ENCODE results near the gene MTPN. TPM values are rescaled to one million over a fixed set of nuclear protein-coding genes. Genes with fewer than 3 reads are reported as not detected.

Gene MTPN
- total RNA-seq, 4 donors from 2014 or later = 51.8 to 81.7 (median 79.1) TPM

- Histone ChIP-seq H3K9me3 (no peaks in the 10 kb centered on the region), H3K36me3 (no peaks in the 10 kb centered on the region), H3K27ac (no peak overlapping the region), H3K27me3 (no peaks in the 10 kb centered on the region), H3K4me3 (no peak overlapping the region), H3K4me1 (no peaks in the 10 kb centered on the region)
- 79% methylated on average over 7 of the region's 7 CpGs for WGBS
- DNase-seq (ENCODE audit: low spot score in 2 of 2) = no peak
- no peak for TF ChIP-seq POLR2A (IDR thresholded peaks at IDR 0.05)
- no peak for TF ChIP-seq POLR2AphosphoS5 (IDR thresholded peaks at IDR 0.05)
- TF ChIP-seq, protein P1, sequence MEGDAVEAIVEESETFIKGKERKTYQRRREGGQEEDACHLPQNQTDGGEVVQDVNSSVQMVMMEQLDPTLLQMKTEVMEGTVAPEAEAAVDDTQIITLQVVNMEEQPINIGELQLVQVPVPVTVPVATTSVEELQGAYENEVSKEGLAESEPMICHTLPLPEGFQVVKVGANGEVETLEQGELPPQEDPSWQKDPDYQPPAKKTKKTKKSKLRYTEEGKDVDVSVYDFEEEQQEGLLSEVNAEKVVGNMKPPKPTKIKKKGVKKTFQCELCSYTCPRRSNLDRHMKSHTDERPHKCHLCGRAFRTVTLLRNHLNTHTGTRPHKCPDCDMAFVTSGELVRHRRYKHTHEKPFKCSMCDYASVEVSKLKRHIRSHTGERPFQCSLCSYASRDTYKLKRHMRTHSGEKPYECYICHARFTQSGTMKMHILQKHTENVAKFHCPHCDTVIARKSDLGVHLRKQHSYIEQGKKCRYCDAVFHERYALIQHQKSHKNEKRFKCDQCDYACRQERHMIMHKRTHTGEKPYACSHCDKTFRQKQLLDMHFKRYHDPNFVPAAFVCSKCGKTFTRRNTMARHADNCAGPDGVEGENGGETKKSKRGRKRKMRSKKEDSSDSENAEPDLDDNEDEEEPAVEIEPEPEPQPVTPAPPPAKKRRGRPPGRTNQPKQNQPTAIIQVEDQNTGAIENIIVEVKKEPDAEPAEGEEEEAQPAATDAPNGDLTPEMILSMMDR (IDR thresholded peaks at IDR 0.05) = no peak
Measured at GRCh38 chr7:135917721-135918120, 59.4 kb downstream of the MTPN start.

DNA sequence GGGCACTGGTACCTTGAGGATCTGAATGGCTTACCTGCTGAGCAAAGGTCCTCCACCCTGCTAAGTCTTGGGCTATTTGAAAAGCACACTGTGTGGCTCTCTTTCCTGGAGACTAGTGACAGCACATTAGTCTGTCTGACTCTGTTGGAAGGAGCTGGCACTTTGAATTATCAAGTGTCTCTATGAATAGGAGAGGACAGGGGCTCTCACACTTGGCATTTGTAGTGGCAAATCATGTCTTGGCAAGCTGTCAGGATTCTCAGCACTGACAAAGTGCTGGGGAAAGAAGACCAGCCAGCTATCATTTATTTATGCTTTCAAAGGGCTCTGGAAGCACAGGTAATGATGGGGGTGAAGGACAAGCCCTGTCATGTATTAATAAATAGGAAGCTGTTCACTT lies 62.8 kb downstream of the MTPN start:
- no peaks in the 10 kb centered on the region for H3K9me3 ChIP-seq
- H3K36me3 ChIP-seq = no peaks in the 10 kb centered on the region
- TF ChIP-seq, protein P1 (IDR thresholded peaks at IDR 0.05) = no peak
- TF ChIP-seq POLR2AphosphoS5 (IDR thresholded peaks at IDR 0.05) (no peak), EP300 (IDR thresholded peaks at IDR 0.05) (no peak), POLR2A (IDR thresholded peaks at IDR 0.05) (no peak)
- DNase-seq (ENCODE audit: low spot score in 2 of 2) = no peak
- no peak overlapping the region for H3K27ac ChIP-seq
- no peaks in the 10 kb centered on the region for H3K4me1 ChIP-seq
- no peak overlapping the region for H3K4me3 ChIP-seq
- no peaks in the 10 kb centered on the region for H3K27me3 ChIP-seq

DNA sequence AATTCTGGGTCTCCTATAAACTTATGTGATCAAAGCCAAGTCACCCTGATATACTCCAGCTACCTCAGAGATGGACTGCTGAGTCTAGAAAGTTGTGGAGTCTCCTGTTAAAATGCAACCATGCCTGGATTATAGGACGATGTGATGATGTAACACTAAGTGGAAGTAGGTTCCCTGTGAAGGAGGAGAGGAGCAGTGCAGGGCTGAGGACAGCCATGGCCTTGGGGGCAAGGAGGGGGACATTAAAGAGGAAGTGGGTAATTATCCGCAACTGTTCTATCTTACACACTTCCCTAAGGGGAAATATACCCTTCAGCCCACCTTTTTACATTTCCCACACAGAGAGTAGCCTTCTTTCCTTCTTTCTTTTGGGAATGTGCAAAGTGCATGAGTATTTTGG lies 63.8 kb downstream of the MTPN start:
- WGBS = 83% methylated on average over 2 of the region's 2 CpGs
- no peaks in the 10 kb centered on the region for H3K36me3 ChIP-seq
- no peak overlapping the region for H3K27ac ChIP-seq
- no peak for DNase-seq (ENCODE audit: low spot score in 2 of 2)
- no peaks in the 10 kb centered on the region for H3K27me3 ChIP-seq
- TF ChIP-seq, protein P1 (IDR thresholded peaks at IDR 0.05) = no peak
- TF ChIP-seq EP300 (IDR thresholded peaks at IDR 0.05) (no peak), POLR2A (IDR thresholded peaks at IDR 0.05) (no peak), POLR2AphosphoS5 (IDR thresholded peaks at IDR 0.05) (no peak)
- no peaks in the 10 kb centered on the region for H3K4me1 ChIP-seq
- no peaks in the 10 kb centered on the region for H3K9me3 ChIP-seq
- H3K4me3 ChIP-seq = no peak overlapping the region

GRCh38 chr7:135911099-135911498 lies 66.1 kb downstream of the MTPN start:
- Histone ChIP-seq H3K4me1 (no peaks in the 10 kb centered on the region), H3K4me3 (no peak overlapping the region), H3K27ac (no peak overlapping the region), H3K36me3 (no peaks in the 10 kb centered on the region), H3K9me3 (no peaks in the 10 kb centered on the region), H3K27me3 (no peaks in the 10 kb centered on the region)
- no peak for TF ChIP-seq POLR2AphosphoS5 (IDR thresholded peaks at IDR 0.05)
- TF ChIP-seq, protein P1 (IDR thresholded peaks at IDR 0.05) = no peak
- no peak for TF ChIP-seq POLR2A (IDR thresholded peaks at IDR 0.05)
- TF ChIP-seq EP300 (IDR thresholded peaks at IDR 0.05) = no peak
- no peak for DNase-seq (ENCODE audit: low spot score in 2 of 2)
- 75% methylated on average over 3 of the region's 3 CpGs for WGBS

DNA sequence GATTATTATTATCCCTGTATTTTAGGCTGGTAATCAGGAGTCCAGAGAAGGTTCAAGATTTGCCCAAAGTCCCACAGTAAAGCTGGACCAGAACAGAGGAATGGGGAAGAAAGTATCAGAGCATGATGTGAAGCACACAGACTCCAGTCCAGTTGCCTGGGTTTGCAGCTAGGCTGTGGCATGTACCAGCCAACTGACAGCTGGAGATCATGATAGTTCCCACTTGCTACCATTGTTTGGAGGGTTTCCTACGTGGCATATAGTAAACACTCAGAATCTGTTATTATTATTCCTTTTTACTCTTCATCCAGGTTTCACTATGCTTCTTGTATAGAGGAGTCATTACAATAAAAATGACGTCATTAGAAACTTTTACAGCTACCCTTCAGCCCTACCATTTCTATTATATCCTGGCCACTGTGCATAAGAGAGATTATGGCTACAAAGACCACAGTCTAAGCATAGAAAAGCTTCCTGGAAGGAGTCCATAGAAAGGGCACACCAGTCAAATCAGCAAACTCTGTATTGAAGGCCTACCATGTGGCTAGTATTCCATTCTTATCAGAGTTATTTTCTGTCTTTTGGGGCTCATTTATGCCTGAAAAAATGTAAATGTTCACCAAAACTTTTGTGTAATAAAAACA lies 66.6 kb downstream of the MTPN start:
- no peaks in the 10 kb centered on the region for H3K9me3 ChIP-seq
- H3K27ac ChIP-seq = no peak overlapping the region
- H3K36me3 ChIP-seq = no peaks in the 10 kb centered on the region
- TF ChIP-seq POLR2A (IDR thresholded peaks at IDR 0.05) = no peak
- TF ChIP-seq POLR2AphosphoS5 (IDR thresholded peaks at IDR 0.05) = no peak
- TF ChIP-seq EP300 (IDR thresholded peaks at IDR 0.05) = no peak
- TF ChIP-seq, protein P1 (IDR thresholded peaks at IDR 0.05) = no peak
- no peaks in the 10 kb centered on the region for H3K27me3 ChIP-seq
- no peaks in the 10 kb centered on the region for H3K4me1 ChIP-seq
- no peak overlapping the region for H3K4me3 ChIP-seq
- 65% methylated on average over 2 of the region's 2 CpGs for WGBS
- no peak for DNase-seq (ENCODE audit: low spot score in 2 of 2)
